ENCODE measurements around the gene MAPK11. TPM values are rescaled to one million over a fixed set of nuclear protein-coding genes. Genes with fewer than 3 reads are reported as not detected.

MAPK11 gene
- polyA plus RNA-seq, 3 donors = 8.3 to 10.2 (median 9.7) TPM

- no peak for DNase-seq
Measured at GRCh38 chr22:50262460-50262911, 7.7 kb downstream of the MAPK11 start.

- no peak for DNase-seq
Measured at GRCh38 chr22:50261615-50262459, 8.3 kb downstream of the MAPK11 start, which contains the start of gene MAPK12. Gene MAPK12, minus strand, starts transcription at chr22:50261683. Its CDS starts 174 bp downstream, at chr22:50261509.

GRCh38 chr22:50260801-50261614 is 9.2 kb downstream of the MAPK11 start:
- no peak for DNase-seq

- DNase-seq = no peak
Measured at GRCh38 chr22:50260434-50260800, 9.8 kb downstream of the MAPK11 start.

GRCh38 chr22:50259302-50259701 is 10.9 kb downstream of the MAPK11 start:
- no peak for DNase-seq

- no peak for DNase-seq
Measured at GRCh38 chr22:50258361-50259292, 11.6 kb downstream of the MAPK11 start.

- DNase-seq = no peak
Measured at GRCh38 chr22:50257451-50258360, 12.5 kb downstream of the MAPK11 start.

- no peak for DNase-seq
Measured at GRCh38 chr22:50257041-50257440, 13.1 kb downstream of the MAPK11 start.

- DNase-seq = no peak
Measured at GRCh38 chr22:50256258-50256862, 13.8 kb downstream of the MAPK11 start.

- no peak for DNase-seq
Measured at GRCh38 chr22:50255607-50256006, 14.6 kb downstream of the MAPK11 start.

- no peak for DNase-seq
Measured at GRCh38 chr22:50255099-50255498, 15.1 kb downstream of the MAPK11 start.

- no peak for DNase-seq
Measured at GRCh38 chr22:50253941-50254340, 16.2 kb downstream of the MAPK11 start.

- DNase-seq = no peak
Measured at GRCh38 chr22:50253046-50253915, 16.9 kb downstream of the MAPK11 start.

GRCh38 chr22:50252082-50253045 is 17.8 kb downstream of the MAPK11 start:
- DNase-seq = no peak

GRCh38 chr22:50251477-50252081 is 18.6 kb downstream of the MAPK11 start:
- no peak for DNase-seq

- no peak for DNase-seq
Measured at GRCh38 chr22:50250555-50251476, 19.4 kb downstream of the MAPK11 start, which contains the start of gene HDAC10. Gene HDAC10, minus strand, starts transcription at chr22:50251265. Its CDS starts 233 bp downstream, at chr22:50251032.

All from renal pelvis (tissue), 4 donors.